ENCODE measurements around the gene PDYN.

PDYN gene

GRCh38 chr20:1949347-1950100 is 44.3 kb downstream of the PDYN start:
- DNase-seq, result peak; percentile 56

GRCh38 chr20:1947535-1947846 is 46.4 kb downstream of the PDYN start:
- no peak for DNase-seq

GRCh38 chr20:1946762-1947534 is 46.9 kb downstream of the PDYN start:
- peak; percentile 94 for DNase-seq

GRCh38 chr20:1946442-1946761 is 47.5 kb downstream of the PDYN start:
- DNase-seq, result no peak

- DNase-seq, result no peak
These were observed 48.2 kb downstream of the PDYN start for GRCh38 chr20:1945660-1946059.

GRCh38 chr20:1945134-1945618 is 48.7 kb downstream of the PDYN start:
- no peak for DNase-seq

- DNase-seq, result no peak
These were observed 49.3 kb downstream of the PDYN start for GRCh38 chr20:1944345-1945091.

- no peak for DNase-seq
These were observed 50.4 kb downstream of the PDYN start for GRCh38 chr20:1943275-1944002.

GRCh38 chr20:1942486-1943274 is 51.2 kb downstream of the PDYN start:
- DNase-seq, result no peak

- DNase-seq, result no peak
These were observed 51.8 kb downstream of the PDYN start for GRCh38 chr20:1942061-1942460.

GRCh38 chr20:1941226-1941625 is 52.6 kb downstream of the PDYN start:
- DNase-seq, result no peak

- DNase-seq, result no peak
These were observed 53.3 kb downstream of the PDYN start for GRCh38 chr20:1940581-1940980.

GRCh38 chr20:1939270-1939595 is 54.6 kb downstream of the PDYN start:
- DNase-seq, result no peak

- no peak for DNase-seq
These were observed 55.2 kb downstream of the PDYN start for GRCh38 chr20:1938464-1939269.

- no peak for DNase-seq
These were observed 56.4 kb downstream of the PDYN start for GRCh38 chr20:1937316-1937976.

- DNase-seq, result no peak
These were observed 58.0 kb downstream of the PDYN start for GRCh38 chr20:1935696-1936366.

- DNase-seq, result no peak
These were observed 58.9 kb downstream of the PDYN start for GRCh38 chr20:1934721-1935573.

GRCh38 chr20:1934156-1934555 is 59.7 kb downstream of the PDYN start:
- no peak for DNase-seq

- no peak for DNase-seq
These were observed 60.4 kb downstream of the PDYN start for GRCh38 chr20:1933465-1933870.

Measured in NCI-H2171 treated with DMSO at 0.1 percent for 48 hours (cell line).